ENCODE data around the gene SFXN5.

GRCh38 chr2:73007991-73008765 lies 63.3 kb downstream of the SFXN5 start:
- no peak for TF ChIP-seq CTCF (conservative IDR thresholded peaks at IDR 0.05; ENCODE audit: low read depth, low read length)
- TF ChIP-seq EZH2 (IDR thresholded peaks at IDR 0.05; ENCODE audit: low read length, unreplicated experiment), result no peak
